Esophagus squamous epithelium (tissue), 4 donors: ENCODE data around the gene SLC39A10.

Experiments used
- POLR2A ChIP-seq, 4 donors: fragments of 450-650 bp; IDR thresholded peaks; one replicate each; pipeline ENCODE4 v1.6.1; 2017; ENCODE audit warnings: antibody characterized with exemption in 4 of 4, mild to moderate bottlenecking in 4 of 4, moderate library complexity in 3 of 4
- TF ChIP-seq, protein P1 (sequence below), 6 experiments: fragments of 450-650 bp in 4 of 6; fragments of 200-600 bp in 2 of 6; sonication (generic) in 2 of 6; IDR thresholded peaks; one replicate each; pipeline ENCODE4 v1.5.1; 2016 to 2019; ENCODE audit warnings: antibody characterized with exemption in 6 of 6, mild to moderate bottlenecking in 4 of 6, moderate library complexity in 4 of 6

DNA sequence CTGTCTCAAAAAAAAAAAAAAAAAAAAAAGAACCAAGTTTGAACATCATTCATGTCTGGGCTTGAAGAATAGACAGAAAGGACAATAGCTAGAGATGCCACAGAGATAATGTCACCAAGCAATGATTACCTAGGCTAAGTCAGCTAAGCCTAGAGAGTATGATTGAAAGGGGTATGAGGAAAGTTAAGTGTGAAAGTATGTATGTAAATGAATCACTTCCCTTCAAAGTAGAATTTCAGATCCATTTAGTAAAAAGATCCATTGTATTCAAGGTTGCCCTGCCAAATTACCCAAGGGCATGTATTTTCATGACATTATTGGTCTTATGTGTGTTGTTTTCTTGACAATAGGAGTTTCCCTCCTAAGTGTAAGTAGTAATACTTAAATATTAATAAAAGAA is 34.1 kb upstream of the SLC39A10 start:
- TF ChIP-seq, protein P1, sequence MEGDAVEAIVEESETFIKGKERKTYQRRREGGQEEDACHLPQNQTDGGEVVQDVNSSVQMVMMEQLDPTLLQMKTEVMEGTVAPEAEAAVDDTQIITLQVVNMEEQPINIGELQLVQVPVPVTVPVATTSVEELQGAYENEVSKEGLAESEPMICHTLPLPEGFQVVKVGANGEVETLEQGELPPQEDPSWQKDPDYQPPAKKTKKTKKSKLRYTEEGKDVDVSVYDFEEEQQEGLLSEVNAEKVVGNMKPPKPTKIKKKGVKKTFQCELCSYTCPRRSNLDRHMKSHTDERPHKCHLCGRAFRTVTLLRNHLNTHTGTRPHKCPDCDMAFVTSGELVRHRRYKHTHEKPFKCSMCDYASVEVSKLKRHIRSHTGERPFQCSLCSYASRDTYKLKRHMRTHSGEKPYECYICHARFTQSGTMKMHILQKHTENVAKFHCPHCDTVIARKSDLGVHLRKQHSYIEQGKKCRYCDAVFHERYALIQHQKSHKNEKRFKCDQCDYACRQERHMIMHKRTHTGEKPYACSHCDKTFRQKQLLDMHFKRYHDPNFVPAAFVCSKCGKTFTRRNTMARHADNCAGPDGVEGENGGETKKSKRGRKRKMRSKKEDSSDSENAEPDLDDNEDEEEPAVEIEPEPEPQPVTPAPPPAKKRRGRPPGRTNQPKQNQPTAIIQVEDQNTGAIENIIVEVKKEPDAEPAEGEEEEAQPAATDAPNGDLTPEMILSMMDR (IDR thresholded peaks at IDR 0.05) = no peak
- no peak for TF ChIP-seq POLR2A (IDR thresholded peaks at IDR 0.05)
